Measurements from ENCODE around the gene KISS1R. TPM values are rescaled to one million over a fixed set of nuclear protein-coding genes. Genes with fewer than 3 reads are reported as not detected.
A peak's percentile ranks its signal among the peaks of the same experiment; 100 is the strongest.

Gene KISS1R
- total RNA-seq, 4 donors from 2014 or later = not detected

GRCh38 chr19:947090-947706, 30.1 kb downstream of the KISS1R start:
- Histone ChIP-seq H3K27me3 (no peaks in the 10 kb centered on the region), H3K4me3 (no peak overlapping the region), H3K27ac (replicated peaks in 1 of 4) (peak overlapping the region in 1 of 4 donors; percentile 18), H3K36me3 (peaks cover 0 to 14% (median 12%) of the 10 kb centered on the region in 4 donors), H3K4me1 (peaks cover 0 to 8% (median 4%) of the 10 kb centered on the region in 4 donors), H3K9me3 (no peaks in the 10 kb centered on the region)
- no peak for DNase-seq (ENCODE audit: extremely low spot score)
- no peak for TF ChIP-seq CTCF (IDR thresholded peaks at IDR 0.05)
- no peak for TF ChIP-seq POLR2AphosphoS5 (IDR thresholded peaks at IDR 0.05)
- TF ChIP-seq POLR2A (IDR thresholded peaks at IDR 0.05; ENCODE audit: low read depth) = no peak
- no peak for TF ChIP-seq EP300 (IDR thresholded peaks at IDR 0.05)
- intact Hi-C loops (cut with DNase I) = no loop called here
- 90% methylated on average over 22 of the region's 30 CpGs for WGBS

GRCh38 chr19:947707-948539, 30.8 kb downstream of the KISS1R start:
- Histone ChIP-seq H3K27me3 (no peaks in the 10 kb centered on the region), H3K36me3 (peaks cover 0 to 10% (median 7%) of the 10 kb centered on the region in 4 donors), H3K9me3 (no peaks in the 10 kb centered on the region), H3K4me3 (no peak overlapping the region), H3K4me1 (peaks cover 3 to 12% (median 8%) of the 10 kb centered on the region in 4 donors), H3K27ac (replicated peaks in 1 of 4) (no peak overlapping the region)
- TF ChIP-seq EP300 (IDR thresholded peaks at IDR 0.05) (no peak), CTCF (IDR thresholded peaks at IDR 0.05) (no peak), POLR2AphosphoS5 (IDR thresholded peaks at IDR 0.05) (peak in 1 of 2 donors; percentile 48), POLR2A (IDR thresholded peaks at IDR 0.05; ENCODE audit: low read depth) (no peak)
- intact Hi-C loops (cut with DNase I) = no loop called here
- WGBS = 85% methylated on average over 38 of the region's 47 CpGs
- DNase-seq (ENCODE audit: extremely low spot score) = no peak

- Histone ChIP-seq H3K27me3 (no peaks in the 10 kb centered on the region), H3K4me1 (peaks cover 6 to 21% (median 16%) of the 10 kb centered on the region in 4 donors), H3K36me3 (peaks cover 0 to 8% (median 7%) of the 10 kb centered on the region in 4 donors), H3K9me3 (no peaks in the 10 kb centered on the region), H3K27ac (replicated peaks in 1 of 4) (no peak overlapping the region), H3K4me3 (no peak overlapping the region)
- no peak for DNase-seq (ENCODE audit: extremely low spot score)
- intact Hi-C loops (cut with DNase I) = no loop called here
- TF ChIP-seq POLR2AphosphoS5 (IDR thresholded peaks at IDR 0.05) (no peak), EP300 (IDR thresholded peaks at IDR 0.05) (no peak), POLR2A (IDR thresholded peaks at IDR 0.05; ENCODE audit: low read depth) (no peak), CTCF (IDR thresholded peaks at IDR 0.05) (no peak)
- 89% methylated on average over 15 of the region's 25 CpGs for WGBS
These were observed 31.8 kb downstream of the KISS1R start for GRCh38 chr19:948842-949496.

GRCh38 chr19:950352-951066, 33.4 kb downstream of the KISS1R start:
- intact Hi-C loops (cut with DNase I) = no loop called here
- no peaks in the 10 kb centered on the region for H3K27me3 ChIP-seq
- DNase-seq (ENCODE audit: extremely low spot score) = no peak
- TF ChIP-seq CTCF (IDR thresholded peaks at IDR 0.05) (no peak), POLR2AphosphoS5 (IDR thresholded peaks at IDR 0.05) (no peak), POLR2A (IDR thresholded peaks at IDR 0.05; ENCODE audit: low read depth) (no peak)
- H3K4me1 ChIP-seq = peaks cover 6 to 21% (median 16%) of the 10 kb centered on the region in 4 donors
- H3K9me3 ChIP-seq = no peaks in the 10 kb centered on the region
- H3K36me3 ChIP-seq = peaks cover 0 to 8% (median 7%) of the 10 kb centered on the region in 4 donors
- 90% methylated on average over 17 of the region's 17 CpGs for WGBS
- no peak overlapping the region for H3K27ac ChIP-seq (replicated peaks in 1 of 4)
- no peak overlapping the region for H3K4me3 ChIP-seq

Data from esophagus muscularis mucosa (tissue), 4 donors.